ENCODE data around the gene GSN. TPM values are rescaled to one million over a fixed set of nuclear protein-coding genes. Genes with fewer than 3 reads are reported as not detected.

GSN gene
- total and polyA plus RNA-seq, 11 donors = 379 to 2,088 (median 689) TPM

DNA sequence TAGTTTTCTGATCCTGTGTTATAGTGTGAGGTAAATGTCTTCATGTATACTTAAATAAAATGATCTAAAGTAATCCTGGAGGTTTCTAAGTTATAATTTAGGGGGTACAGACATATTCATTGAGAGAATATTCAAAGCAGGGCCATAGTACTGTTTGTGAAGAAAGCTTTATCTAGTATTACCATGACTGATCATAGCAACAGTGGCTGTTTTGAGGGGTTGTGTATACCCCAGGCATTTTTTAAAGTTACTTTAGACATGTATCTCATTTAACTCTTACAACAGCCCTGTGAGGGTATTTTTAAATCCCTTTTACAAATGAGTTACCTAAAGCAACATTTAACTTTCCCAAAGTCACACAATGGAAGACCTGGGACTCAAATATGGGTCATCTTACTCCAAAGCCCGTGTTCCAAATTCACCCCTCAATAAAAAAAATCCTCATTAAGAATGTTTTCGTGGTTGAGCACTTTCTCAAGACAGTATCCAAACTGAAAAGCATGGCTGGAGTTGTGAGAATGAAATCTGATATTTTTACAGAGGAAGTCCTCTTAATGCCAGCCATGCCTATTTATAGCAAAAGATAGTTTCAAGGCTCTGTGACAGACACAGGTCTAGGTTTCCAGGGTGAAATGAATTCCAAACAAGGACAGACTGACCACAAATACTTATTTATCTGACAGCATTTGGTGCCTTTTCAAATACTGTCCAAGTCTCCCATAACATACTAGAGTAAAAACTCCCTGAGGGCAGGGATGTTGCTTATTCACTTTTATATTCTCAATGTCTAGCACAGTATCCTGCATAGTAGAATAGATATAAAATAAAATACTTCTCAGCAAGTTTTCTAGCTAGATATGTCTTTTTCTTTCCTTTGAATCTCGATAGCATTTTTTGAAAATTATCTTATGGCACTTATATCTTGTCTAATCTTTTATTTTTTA is 91.7 kb downstream of the GSN start:
- WGBS, 4 donors = 58 to 65% (median 62%) methylated on average over 3 of the region's 3 CpGs
- Histone ChIP-seq H3K4me3 (no peak overlapping the region), H3K4me1 (peaks cover 23 to 100% (median 91%) of the 10 kb centered on the region in 12 donors), H3K9me3 (no peaks in the 10 kb centered on the region), H3K27me3 (no peaks in the 10 kb centered on the region), H3K27ac (peak overlapping the region; percentile 46 to 99 (median 96)), H3K36me3 (peaks cover 0 to 29% (median 17%) of the 10 kb centered on the region in 9 donors)
- ATAC-seq (peak; percentile 24 to 52 (median 40)), DNase-seq (no peak)
- TF ChIP-seq, protein P1, sequence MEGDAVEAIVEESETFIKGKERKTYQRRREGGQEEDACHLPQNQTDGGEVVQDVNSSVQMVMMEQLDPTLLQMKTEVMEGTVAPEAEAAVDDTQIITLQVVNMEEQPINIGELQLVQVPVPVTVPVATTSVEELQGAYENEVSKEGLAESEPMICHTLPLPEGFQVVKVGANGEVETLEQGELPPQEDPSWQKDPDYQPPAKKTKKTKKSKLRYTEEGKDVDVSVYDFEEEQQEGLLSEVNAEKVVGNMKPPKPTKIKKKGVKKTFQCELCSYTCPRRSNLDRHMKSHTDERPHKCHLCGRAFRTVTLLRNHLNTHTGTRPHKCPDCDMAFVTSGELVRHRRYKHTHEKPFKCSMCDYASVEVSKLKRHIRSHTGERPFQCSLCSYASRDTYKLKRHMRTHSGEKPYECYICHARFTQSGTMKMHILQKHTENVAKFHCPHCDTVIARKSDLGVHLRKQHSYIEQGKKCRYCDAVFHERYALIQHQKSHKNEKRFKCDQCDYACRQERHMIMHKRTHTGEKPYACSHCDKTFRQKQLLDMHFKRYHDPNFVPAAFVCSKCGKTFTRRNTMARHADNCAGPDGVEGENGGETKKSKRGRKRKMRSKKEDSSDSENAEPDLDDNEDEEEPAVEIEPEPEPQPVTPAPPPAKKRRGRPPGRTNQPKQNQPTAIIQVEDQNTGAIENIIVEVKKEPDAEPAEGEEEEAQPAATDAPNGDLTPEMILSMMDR (IDR thresholded peaks at IDR 0.05) = no peak
- TF ChIP-seq POLR2A (IDR thresholded peaks at IDR 0.05) = no peak
- intact Hi-C loops (cut with DNase I) = no loop called here

- TF ChIP-seq, protein P1 (IDR thresholded peaks at IDR 0.05) = no peak
- TF ChIP-seq POLR2A (IDR thresholded peaks at IDR 0.05) = no peak
- Histone ChIP-seq H3K27me3 (no peaks in the 10 kb centered on the region), H3K36me3 (peaks cover 0 to 23% (median 9%) of the 10 kb centered on the region in 9 donors), H3K4me3 (peak overlapping the region in 1 of 12 donors; percentile 9), H3K9me3 (no peaks in the 10 kb centered on the region), H3K27ac (peak overlapping the region; percentile 46 to 99 (median 96)), H3K4me1 (peaks cover 32 to 100% (median 95%) of the 10 kb centered on the region in 12 donors)
- intact Hi-C loops (cut with DNase I) = no loop called here
- DNase-seq (no peak), ATAC-seq (peak; percentile 61 to 77 (median 72))
Measured at GRCh38 chr9:121360601-121361374, 92.8 kb downstream of the GSN start.

DNA sequence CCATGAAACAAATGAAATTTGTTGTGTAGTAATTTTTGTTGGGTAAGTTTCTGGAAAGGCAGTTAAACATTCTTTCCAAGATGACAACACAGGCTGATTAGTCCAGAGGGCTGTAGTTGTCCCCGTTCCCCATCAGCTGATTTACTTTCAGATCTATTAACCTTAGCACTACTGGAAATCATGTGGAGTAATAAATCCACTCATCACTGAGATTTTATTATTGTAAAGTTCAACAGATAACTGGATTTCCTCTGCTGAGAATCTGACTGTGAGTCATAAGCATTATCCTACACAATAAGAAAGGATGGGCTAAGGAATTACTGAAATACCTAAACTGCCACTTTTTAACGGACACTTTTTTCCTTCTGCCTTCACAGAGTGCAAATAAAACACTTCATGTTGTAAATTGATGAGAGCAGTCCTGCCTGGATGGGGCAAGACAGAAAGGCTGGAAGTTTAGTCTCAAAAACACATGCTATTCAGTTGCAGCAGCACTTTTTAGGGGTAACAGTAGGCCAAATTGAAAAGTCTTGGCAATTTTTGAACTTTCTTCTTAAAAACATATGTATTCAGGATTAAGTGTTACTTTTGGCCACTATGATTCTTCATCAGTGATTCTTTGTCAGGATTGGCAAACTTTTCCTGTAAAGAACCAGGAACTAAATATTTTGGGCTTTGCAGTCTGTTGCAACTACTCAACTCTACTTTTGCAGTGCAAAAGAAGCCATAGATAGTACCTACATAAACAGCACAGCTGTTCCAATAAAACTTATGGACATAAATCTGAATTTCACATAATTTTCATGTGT is 95.1 kb downstream of the GSN start:
- peak; percentile 26 to 53 (median 47) for ATAC-seq
- Histone ChIP-seq H3K36me3 (peaks cover 0 to 23% (median 15%) of the 10 kb centered on the region in 9 donors), H3K4me1 (peaks cover 32 to 100% (median 97%) of the 10 kb centered on the region in 12 donors)

More for the DNA sequence above, 95.1 kb downstream of the GSN start:
- Histone ChIP-seq H3K4me3 (peak overlapping the region in 9 of 12 donors; percentile 2 to 88 (median 15)), H3K9me3 (no peaks in the 10 kb centered on the region), H3K27me3 (no peaks in the 10 kb centered on the region), H3K27ac (peak overlapping the region; percentile 46 to 99 (median 96))
- intact Hi-C loops (cut with DNase I) = no loop called here
- no peak for TF ChIP-seq POLR2A (IDR thresholded peaks at IDR 0.05)
- TF ChIP-seq, protein P1 (IDR thresholded peaks at IDR 0.05) = no peak
- no peak for DNase-seq
- 6 to 12% (median 10%) methylated on average over 2 of the region's 2 CpGs for WGBS, 4 donors

Measured in heart left ventricle (tissue), 16 donors.